ENCODE data around the gene PSMG3.

The PSMG3 gene

DNA sequence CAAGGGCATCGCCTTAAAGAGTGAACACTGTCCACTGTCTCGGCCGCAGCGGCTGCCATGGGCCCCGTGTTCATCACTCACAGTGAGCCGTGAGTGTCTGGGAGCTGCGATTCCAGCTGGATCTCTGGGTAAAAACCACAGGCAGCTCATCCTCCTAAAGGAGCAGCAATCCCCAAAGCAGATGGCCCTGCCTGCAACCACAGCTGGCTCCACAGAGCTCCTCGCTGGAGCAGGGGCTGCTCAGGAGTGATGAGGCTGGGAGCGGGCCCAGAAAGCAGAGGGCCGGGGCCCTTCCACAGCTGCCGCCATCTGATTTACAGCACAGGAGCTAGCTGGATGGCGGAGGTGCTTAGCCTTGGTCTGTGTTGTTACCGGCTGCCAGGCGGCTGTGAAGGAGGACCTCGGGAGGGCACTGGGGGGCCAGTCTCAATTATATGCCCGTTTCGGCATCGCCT lies 7.2 kb downstream of the PSMG3 start:
- H3K4me2 ChIP-seq (ENCODE audit: low read depth, low read length, poor library complexity, severe bottlenecking): no peak overlapping the region
- no peak overlapping the region for H2AFZ ChIP-seq (ENCODE audit: low read depth, low read length, severe bottlenecking)
- TF ChIP-seq, protein P1, sequence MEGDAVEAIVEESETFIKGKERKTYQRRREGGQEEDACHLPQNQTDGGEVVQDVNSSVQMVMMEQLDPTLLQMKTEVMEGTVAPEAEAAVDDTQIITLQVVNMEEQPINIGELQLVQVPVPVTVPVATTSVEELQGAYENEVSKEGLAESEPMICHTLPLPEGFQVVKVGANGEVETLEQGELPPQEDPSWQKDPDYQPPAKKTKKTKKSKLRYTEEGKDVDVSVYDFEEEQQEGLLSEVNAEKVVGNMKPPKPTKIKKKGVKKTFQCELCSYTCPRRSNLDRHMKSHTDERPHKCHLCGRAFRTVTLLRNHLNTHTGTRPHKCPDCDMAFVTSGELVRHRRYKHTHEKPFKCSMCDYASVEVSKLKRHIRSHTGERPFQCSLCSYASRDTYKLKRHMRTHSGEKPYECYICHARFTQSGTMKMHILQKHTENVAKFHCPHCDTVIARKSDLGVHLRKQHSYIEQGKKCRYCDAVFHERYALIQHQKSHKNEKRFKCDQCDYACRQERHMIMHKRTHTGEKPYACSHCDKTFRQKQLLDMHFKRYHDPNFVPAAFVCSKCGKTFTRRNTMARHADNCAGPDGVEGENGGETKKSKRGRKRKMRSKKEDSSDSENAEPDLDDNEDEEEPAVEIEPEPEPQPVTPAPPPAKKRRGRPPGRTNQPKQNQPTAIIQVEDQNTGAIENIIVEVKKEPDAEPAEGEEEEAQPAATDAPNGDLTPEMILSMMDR (IDR thresholded peaks at IDR 0.05; ENCODE audit: insufficient read depth, low read length, poor library complexity, severe bottlenecking): no peak
- no peak for TF ChIP-seq EZH2phosphoT487 (conservative IDR thresholded peaks at IDR 0.05; ENCODE audit: low read length)
- no peaks in the 10 kb centered on the region for H3K9me3 ChIP-seq (ENCODE audit: insufficient read depth, low read length)
- no peak overlapping the region for H3K27ac ChIP-seq (ENCODE audit: low read depth, low read length)
- H3F3A ChIP-seq (ENCODE audit: insufficient read depth): no peaks in the 10 kb centered on the region
- no peak overlapping the region for H3K4me3 ChIP-seq (ENCODE audit: insufficient read depth, low read length, poor library complexity, severe bottlenecking)
- H3K9ac ChIP-seq (ENCODE audit: low read length): no peak overlapping the region
- H3K36me3 ChIP-seq (ENCODE audit: low read length): no peaks in the 10 kb centered on the region
- H4K20me1 ChIP-seq (ENCODE audit: low read depth, low read length): no peaks in the 10 kb centered on the region
- no peaks in the 10 kb centered on the region for H3K9me2 ChIP-seq (replicated peaks; ENCODE audit: insufficient read depth, low read length)
- no peaks in the 10 kb centered on the region for H3K27me3 ChIP-seq (ENCODE audit: low read length)
- H3K79me2 ChIP-seq (ENCODE audit: insufficient read depth, low read length): no peaks in the 10 kb centered on the region

DNA sequence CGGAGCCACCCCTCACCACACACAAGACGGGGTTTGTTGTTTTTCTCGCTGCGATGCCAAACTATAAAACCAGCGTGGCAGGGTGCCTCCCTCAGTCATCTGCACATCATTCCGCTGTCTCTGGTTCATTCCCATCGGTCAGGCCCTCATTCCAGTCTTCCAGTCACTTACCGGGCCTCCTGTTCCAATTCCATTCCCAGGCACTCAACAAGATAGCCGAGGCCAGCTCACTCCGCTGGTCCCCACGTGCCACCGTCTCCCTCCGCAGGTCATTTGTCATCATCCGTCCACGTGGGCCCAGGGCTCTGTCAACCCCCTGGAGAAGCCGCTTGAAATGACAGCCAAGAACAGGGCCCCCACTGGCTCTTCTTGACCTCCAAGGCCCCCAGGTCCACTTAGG lies 7.7 kb downstream of the PSMG3 start:
- TF ChIP-seq EZH2phosphoT487 (conservative IDR thresholded peaks at IDR 0.05; ENCODE audit: low read length): no peak
- TF ChIP-seq, protein P1 (IDR thresholded peaks at IDR 0.05; ENCODE audit: insufficient read depth, low read length, poor library complexity, severe bottlenecking): no peak
- Histone ChIP-seq H3K4me3 (ENCODE audit: insufficient read depth, low read length, poor library complexity, severe bottlenecking) (no peak overlapping the region), H3K9me3 (ENCODE audit: insufficient read depth, low read length) (no peaks in the 10 kb centered on the region), H3F3A (ENCODE audit: insufficient read depth) (no peaks in the 10 kb centered on the region), H3K36me3 (ENCODE audit: low read length) (no peaks in the 10 kb centered on the region), H3K9ac (ENCODE audit: low read length) (no peak overlapping the region), H2AFZ (ENCODE audit: low read depth, low read length, severe bottlenecking) (no peak overlapping the region), H3K4me2 (ENCODE audit: low read depth, low read length, poor library complexity, severe bottlenecking) (no peak overlapping the region), H3K27me3 (ENCODE audit: low read length) (no peaks in the 10 kb centered on the region), H4K20me1 (ENCODE audit: low read depth, low read length) (no peaks in the 10 kb centered on the region), H3K27ac (ENCODE audit: low read depth, low read length) (no peak overlapping the region), H3K79me2 (ENCODE audit: insufficient read depth, low read length) (no peaks in the 10 kb centered on the region), H3K9me2 (replicated peaks; ENCODE audit: insufficient read depth, low read length) (no peaks in the 10 kb centered on the region)

DNA sequence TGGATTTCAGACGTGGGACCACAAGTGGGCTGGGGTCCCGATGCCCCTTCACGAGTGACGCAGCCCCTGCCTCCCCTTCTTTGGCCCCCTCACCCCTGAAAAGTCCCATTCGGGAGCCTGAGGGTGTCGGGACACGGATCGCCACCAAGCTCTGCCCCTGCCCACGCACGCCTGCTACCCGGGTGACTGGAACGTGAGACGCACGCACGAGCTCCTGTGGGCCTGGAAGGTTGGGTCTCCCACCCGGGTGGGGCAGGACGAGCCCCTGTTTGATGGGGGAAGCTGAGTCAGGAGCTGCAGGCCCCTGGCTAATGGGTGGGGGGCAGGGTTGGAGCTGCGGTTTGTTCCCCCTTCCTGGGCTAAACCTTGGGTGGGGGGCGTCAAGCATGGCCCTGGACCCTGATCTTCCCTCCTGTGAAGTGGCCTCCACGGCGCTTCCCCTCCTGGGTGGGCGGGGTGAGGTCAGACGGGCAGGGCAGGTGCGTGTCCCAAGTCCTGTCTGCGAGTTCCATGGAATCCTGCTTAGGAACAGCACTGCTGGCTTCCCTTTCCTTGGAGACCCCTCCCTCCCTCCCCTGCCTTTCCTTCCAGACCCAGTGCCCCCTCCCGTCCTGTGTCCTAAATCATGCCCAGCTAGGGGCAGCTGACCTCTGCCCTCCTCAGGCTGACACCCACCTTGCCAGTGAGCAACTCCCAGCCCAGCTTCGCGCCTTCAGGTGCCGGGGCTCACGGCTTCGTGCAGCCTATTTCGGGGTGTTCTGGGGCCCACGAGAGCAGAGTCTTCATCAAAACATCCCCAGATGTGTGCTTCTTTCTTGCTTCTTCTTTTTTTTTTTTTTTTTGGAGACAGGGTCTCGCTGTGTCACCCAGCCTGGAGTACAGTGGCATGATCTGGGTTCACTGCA lies 8.5 kb downstream of the PSMG3 start:
- Histone ChIP-seq H2AFZ (ENCODE audit: low read depth, low read length, severe bottlenecking) (no peak overlapping the region), H3K36me3 (ENCODE audit: low read length) (no peaks in the 10 kb centered on the region), H3K79me2 (ENCODE audit: insufficient read depth, low read length) (no peaks in the 10 kb centered on the region), H3K9me2 (replicated peaks; ENCODE audit: insufficient read depth, low read length) (no peaks in the 10 kb centered on the region), H3K4me2 (ENCODE audit: low read depth, low read length, poor library complexity, severe bottlenecking) (no peak overlapping the region), H3K9me3 (ENCODE audit: insufficient read depth, low read length) (no peaks in the 10 kb centered on the region), H3K9ac (ENCODE audit: low read length) (no peak overlapping the region), H4K20me1 (ENCODE audit: low read depth, low read length) (no peaks in the 10 kb centered on the region), H3K27me3 (ENCODE audit: low read length) (no peaks in the 10 kb centered on the region), H3F3A (ENCODE audit: insufficient read depth) (no peaks in the 10 kb centered on the region), H3K27ac (ENCODE audit: low read depth, low read length) (no peak overlapping the region), H3K4me3 (ENCODE audit: insufficient read depth, low read length, poor library complexity, severe bottlenecking) (no peak overlapping the region)
- TF ChIP-seq, protein P1 (IDR thresholded peaks at IDR 0.05; ENCODE audit: insufficient read depth, low read length, poor library complexity, severe bottlenecking): no peak
- no peak for TF ChIP-seq EZH2phosphoT487 (conservative IDR thresholded peaks at IDR 0.05; ENCODE audit: low read length)
